Measurements from ENCODE around the gene LDB2.

Gene LDB2

DNA sequence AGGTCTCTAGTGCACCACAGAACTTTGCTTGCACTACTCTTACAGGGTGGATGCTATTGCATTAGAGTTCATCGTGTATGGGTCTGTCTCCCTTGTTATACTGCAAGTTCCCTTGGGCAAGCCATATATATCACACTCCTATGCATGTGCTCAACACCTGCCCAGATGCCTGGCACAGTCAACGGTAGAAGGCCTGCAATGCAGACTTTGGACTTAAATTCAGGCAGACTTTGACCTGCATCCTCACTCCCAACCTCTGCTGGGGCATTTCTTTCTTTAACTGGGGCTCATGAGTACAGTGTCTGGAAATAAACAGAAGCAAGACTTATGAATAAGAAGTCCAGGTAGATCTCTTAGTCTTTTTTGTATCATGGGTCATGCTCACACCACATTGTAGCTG lies 148.2 kb downstream of the LDB2 start:
- DNase-seq, result no peak

DNA sequence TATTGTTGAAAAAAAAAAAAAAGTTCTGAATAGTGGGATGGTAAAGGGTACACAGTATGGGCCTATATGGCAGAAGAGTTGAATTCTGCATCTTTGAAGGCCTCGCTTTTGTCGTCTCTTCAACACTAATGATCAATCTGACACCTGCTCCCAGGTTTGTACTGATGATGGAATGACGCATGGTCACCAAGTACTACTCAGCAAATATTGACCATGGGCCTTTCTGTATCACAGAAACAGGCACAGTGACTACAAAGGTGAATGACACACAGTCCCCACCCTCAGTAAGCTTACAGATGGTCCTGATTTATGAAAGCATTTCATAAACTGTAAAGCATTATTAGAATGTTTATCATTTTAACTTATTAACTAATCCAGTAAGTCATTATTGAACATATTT lies 152.6 kb downstream of the LDB2 start:
- no peak for DNase-seq

DNA sequence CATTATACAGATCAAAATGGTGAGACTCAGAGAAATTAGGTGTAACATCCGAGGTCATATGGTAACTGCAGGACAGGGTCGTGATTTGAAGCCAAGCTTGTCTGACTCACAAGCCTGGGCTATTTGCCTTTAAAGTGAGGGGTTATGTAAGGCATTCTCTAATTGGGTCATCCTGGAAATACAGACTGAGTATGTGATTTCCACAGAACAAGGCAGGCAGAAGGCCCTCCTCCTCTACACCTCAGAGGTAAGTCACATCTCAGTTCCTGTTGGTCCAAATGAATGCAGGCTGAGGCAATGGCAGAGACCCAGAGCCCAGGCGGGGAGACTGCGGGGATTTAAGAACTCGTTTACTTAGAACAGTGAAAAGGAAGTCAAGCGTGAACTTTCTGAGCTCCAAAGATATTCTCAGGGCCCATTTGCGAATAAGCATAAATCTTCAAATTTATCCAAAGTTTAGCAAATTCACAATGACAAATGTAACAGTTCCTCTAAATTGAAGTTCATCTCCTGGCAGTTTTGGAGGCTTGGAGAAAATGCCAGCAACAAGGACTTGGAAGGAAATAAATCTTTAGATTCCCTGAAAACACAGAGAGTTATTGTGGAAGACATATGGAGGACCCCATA lies 153.3 kb downstream of the LDB2 start:
- peak; percentile 69 for DNase-seq

DNA sequence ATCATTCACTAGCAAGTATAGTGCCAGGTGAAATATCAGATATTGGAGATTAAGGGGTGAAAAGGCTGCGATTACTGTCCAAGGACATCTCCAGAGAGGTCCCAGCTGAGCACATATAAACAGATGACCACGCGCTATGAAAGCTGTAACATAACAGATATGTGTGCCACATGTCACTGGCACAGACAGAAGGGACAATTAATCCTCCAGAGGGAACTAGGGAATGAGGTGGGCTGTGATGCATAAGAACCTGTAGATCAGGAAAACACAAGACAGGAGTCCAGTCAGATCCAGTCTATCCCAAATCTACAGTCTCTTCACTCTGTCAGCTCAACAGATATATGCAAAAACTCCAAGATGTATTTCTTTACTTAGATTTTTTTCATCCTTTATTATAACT lies 157.2 kb downstream of the LDB2 start:
- DNase-seq, result no peak

DNA sequence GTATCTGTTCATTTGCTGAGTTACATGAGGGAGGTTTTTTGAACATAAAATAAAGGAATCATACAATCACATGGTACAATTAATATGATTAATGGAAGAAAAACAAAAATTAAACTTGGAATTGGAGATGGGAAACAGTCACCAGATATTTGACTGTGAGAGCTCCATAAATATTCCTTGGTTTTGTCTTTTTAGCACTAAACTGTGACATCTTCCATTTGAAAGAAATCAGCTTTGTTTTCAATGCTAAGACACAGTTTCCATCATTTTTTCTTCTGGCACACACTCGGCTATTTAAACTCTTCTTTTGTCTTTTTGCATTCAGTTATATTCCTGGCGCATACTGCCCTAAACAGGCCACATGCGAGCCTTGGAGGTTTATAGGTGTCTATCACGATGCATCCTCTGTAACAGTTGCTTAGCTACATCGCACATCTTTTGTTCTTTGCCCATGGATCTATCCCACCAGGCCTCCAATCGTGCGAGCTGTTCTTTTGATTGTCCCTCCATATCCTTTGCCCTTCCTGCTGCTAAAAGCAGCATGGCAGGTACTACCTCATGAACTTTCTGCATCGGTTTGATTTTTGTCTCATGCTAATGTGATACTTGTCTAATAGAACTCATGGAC lies 158.3 kb downstream of the LDB2 start:
- DNase-seq, result no peak

DNA sequence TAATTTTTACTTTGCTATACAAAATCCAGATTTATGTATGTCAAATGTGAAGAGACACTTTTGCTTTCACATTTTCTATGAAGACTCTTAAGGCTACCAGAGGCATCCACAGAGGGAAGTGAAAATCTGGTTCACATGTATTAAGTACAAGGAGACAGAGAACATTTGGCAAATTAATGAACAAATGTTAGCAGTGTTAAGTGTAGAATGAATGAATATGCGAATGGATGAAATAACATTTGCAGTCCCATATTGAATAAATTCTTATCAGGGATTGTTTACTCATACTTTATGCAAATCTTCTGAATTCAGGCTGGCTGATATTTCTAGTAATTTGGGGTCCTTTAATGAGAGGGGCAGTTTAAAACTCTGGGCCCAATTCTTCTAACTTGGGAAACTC lies 159.9 kb downstream of the LDB2 start:
- no peak for DNase-seq

DNA sequence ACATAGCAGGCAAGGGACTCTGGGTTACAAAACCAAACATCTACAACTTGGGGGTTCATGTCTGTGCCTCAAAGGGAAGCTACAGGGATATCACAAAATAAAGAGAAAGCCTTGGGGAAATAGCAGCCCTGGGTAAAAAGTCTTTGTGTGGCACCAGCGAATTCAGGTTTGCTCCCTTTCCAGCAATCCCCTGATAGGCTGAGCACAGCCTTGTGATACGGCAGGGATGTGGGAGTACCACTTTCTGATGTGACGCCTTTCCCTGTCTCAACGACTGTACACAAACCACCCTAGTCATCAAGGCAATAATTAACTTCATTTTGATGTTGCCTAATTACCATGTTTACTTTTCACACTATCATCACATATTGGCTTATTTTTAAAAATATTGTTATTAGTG lies 164.9 kb downstream of the LDB2 start:
- DNase-seq, result no peak

DNA sequence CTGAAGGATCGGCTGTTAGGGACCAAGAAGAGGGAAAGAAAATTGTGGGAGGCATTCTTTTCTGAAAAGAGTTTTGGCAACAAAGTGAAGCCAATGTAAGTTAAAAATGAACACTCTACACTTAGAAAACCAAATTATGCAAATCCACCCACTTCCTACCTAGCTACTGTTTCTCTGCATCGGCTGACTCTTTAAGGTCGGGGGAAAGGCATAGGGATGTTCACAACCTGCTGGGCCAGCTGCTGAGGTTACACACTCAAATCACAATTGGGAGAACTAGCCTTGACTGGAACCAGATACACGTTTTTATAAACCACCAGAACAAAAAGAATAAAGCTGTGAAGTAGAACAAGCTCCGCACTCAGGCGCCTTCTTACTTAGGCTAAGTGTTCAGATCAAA lies 165.7 kb downstream of the LDB2 start:
- no peak for DNase-seq

DNA sequence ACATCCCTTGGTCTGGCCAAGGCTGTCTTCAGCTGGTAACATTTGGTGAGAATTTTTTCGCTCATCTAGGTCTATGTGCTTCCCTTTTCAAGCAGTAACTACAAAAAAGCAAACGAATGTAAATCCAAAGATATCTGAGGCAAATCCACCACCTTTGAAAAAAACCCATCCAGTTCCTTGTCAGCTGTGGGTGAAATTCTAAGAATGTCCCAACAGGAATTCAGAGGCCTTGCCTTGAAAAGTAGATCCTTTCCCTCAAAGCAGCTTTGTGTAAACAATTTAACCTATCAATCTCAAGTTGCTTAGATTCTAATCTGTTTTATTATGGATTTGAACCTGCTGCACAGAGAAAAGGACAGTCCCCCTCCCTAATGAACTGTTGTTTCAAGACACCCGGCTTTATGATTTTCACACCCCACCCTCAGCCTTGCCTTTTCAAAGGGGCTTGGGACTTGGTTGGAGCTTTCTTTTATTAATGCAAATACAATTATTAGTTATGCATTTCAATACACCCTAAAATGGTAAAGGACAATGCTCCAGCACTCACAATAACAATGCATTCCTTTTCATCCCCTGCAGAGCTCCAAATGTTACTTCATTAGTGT lies 166.6 kb downstream of the LDB2 start:
- DNase-seq, result no peak

DNA sequence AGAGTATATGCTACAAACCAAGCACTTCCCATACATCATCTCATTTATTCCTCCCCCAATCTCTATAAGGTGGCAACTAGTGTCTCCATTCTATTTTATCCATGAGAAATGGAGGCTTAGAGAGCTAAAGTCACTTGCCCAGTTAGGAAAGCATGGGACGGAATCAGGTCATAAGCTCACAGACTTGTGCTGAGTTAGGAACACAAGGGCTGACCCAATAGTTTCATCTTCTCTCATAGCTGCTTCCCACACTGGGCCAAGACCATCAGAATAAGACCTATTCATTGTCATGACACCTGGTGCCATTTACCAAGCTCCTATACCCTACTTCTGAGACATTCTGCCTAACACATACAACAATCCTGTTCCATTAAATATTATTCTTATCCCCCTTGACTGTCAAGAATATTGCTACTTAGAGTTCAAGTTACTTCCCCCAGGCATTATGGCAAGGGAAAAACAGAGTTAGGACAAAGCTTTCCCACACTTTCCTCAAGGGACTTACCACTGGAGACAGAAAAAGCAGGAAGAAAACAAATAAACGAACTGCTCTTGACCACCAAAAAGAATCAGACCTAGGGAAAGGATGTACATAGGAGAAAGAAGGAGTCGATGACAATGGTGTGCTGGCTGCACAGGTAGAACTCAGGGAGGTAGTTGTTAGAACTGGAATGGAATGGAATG lies 167.8 kb downstream of the LDB2 start:
- no peak for DNase-seq

DNA sequence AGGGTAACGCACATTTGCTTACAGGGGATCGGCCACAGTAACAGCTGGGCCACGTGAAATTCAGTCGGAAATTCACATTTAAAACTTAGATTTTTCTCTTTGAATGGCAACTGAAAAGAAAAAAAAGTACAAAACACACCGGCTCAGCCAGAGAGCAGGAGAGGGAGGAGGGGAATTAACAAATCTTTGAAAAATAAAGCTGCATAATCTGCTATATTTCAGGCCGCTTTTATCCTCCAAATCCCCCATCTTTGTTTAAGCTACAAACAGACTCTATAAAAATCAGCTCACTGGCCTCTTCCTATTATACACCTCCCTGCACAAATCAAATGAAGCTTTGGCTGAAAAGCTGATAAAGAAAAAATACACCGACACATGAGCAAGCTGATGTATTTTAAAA lies 169.1 kb downstream of the LDB2 start:
- DNase-seq, result no peak

DNA sequence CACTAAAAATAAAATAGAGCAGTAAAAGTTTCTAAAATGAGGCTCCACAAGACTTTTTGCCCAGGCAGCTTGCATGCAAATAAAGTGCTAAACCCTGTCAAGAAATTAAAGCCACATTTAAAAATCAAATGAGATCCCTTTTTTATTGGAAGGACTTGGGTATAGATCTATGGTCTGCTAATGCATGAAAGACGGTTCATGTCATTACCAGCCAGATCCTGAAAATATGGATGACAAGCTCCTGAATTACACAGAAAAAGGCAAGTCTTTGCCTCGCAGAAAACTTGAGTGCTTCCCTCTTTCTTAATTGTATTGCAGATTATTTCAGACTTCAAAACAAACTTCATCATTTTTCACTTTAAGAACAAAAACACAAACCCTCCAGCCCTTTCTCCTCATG lies 169.6 kb downstream of the LDB2 start:
- DNase-seq, result no peak

DNA sequence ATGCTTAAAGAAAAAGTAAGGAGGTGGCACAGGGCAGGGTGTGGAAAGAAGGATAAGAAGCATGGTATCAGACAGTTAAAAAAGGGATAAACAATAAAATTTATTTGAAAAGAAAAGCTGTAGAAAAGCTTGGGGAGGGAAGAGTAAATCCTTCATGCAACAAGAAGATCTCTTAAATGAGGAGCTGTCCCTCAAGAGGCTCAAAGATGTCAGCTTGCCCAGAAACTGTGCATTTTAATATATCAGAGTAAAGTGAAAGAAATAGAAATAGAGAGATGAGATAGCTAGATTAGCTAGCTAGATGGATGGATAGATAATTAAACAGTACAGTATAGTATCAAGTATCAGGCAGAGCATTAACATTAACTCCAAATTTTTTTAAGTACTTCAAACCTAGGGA lies 170.3 kb downstream of the LDB2 start:
- DNase-seq, result no peak

DNA sequence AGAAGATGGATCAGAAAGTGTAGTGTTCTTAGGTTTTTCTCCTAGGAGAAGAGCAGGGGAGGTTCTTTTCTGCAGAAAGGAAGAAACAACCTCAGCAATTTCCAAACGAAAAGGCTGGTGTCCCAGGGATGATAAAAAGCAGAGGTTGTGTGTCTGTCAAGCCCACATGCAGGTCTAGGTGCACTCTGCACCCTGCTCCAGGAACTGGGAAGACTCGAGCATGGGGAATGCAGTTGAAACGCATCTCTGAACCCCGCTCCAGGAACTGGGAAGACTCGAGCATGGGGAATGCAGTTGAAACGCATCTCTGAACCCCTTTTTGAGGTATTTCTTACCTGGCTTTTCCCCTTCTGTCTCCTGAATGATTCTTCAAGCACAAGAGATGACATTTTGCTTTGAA lies 171.2 kb downstream of the LDB2 start:
- no peak for DNase-seq

DNA sequence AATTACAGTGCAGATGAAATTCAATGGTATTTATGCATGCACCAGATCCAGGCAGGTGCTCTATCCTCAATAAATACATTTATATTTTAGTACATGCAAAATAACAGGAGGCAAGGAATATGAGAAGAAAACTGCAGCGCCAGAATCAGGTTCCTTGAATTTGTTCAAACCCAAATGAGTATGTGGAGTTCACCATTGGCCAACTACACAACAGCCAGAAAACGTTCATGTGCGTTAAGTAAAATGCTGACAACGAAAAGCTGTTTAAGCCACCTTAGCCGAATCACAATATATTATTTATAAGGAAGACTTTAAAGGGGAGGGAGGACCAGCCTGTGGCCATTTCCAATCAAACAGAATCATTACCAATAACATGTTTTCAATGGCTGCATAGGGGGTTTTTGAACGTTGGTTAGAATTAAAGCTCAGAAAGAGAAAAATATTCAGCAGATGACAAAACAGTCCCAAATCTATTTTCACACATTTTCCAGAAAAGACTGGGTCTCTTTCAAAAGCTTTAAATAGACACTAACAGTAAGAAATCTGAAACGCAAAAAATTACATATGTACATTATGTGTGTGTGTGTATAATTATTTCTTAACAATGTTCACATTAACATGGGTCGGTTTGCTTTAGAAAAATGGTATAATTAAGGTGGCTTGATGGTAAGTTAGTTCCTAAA lies 171.9 kb downstream of the LDB2 start:
- no peak for DNase-seq

DNA sequence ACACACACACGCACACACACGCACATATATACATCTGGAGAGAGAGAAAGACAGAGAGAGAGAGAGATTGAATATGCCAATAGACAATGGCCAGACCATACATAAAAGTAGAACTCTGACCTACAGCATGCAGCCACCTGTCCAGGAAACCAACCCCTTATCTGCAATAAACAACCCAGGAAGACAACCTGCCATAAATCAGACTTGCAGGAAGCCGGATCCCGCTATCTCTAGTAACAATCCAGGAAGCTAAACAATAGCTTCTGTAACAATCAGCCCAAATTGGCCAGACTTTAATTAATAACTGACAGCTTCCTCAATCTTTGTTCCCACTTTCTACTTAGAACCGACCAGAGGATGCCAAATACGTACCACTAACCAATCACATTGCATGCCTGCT lies 173.2 kb downstream of the LDB2 start:
- no peak for DNase-seq

DNA sequence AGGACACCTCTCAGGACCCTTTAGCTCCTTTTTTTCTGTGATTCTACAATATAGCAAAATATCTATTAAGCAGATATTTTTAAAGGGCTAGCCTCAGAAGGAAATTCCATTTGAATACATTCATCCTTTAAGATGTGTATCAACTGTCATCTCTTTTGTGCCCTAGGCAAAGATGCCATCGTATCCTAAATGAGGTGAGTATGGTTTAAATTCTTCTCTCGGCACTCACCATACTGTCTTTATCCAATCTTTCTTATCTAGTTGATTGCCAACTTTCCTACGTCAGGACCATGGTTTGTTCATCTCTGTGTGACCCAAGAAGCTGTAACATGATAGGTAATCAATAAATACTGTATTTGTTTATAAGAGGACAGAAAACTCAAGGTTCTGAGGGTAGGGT lies 176.0 kb downstream of the LDB2 start:
- no peak for DNase-seq

DNA sequence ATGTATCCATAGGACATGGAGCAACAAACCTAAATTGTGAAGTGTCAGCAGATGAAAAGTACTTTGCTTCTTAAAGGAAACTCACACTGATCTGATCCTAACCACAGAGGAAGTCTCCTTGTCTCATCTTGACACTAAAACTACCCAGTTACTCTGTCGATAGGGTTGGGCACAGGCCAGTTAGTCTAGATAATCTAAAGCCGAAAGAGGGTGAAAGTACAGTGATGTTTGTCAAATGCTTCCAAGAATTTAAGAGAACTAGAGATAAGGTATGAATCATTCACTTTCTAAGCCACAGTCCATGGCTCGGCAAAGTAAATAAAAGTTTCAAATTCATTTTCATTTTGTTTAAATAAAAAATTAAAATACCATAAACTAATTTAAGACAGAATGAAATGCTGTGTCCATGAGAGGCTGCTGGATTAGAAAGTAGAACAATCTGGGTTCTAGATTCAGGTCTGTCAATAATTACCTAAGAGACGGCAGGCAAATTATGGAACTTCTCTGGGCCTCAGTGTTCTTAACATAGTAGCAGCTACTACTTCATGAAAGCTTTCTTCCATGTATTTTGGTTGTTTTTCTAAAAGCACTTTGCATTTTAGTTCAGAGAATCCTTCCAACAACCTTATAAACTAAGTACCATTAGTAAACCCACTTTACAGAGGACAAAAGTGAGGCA lies 176.7 kb downstream of the LDB2 start:
- peak; percentile 79 for DNase-seq

DNA sequence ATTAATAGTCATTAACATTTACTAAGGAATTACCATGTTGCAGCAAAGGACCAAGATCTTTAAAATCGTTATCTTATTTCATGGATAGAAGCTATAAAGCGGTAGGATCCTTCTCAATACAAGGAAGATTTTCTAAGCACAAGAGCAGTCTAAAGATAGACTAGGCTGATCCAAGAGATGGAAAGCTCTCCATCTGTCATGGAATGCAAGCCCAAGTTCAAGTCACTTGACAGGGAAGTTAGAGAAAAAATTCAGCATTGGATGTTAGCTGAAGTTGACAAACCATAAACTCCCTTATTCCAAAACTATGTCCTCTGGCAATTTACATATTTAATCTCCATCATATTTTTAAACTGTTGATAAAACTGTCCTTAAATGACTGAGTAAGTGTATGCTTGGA lies 177.7 kb downstream of the LDB2 start:
- DNase-seq, result no peak

DNA sequence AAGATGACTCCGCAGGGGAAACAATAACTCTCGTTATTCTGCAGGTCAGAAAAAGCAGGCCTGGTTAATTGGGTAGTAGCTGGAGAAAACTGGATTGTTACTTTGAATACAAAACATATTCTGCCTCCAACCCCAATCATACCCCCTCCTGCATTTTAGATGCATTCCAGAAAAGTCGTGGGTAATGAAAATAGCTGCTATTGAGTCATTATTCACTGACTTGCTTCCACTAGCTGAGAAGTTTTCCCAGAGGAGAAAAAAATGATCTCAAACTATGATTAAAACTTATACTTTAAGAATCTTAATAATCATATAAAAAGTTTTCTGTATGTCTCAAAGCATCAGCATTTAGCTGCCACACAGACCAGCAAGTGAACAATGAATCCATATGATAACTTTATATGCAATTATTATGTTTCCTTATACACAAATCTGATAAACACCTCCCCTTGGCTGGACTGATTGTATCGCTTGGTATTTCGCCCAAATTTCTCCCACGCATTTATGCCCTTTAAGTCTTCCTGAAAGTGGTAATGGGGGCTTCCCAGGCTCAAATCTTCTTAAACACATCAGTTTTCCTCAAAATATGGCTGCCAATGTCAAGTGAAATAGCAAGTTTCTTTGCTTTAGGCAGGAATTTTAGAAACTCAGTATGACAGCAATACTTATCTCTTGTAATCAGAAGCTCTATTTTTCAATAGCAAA lies 181.0 kb downstream of the LDB2 start:
- DNase-seq, result peak; percentile 71

DNA sequence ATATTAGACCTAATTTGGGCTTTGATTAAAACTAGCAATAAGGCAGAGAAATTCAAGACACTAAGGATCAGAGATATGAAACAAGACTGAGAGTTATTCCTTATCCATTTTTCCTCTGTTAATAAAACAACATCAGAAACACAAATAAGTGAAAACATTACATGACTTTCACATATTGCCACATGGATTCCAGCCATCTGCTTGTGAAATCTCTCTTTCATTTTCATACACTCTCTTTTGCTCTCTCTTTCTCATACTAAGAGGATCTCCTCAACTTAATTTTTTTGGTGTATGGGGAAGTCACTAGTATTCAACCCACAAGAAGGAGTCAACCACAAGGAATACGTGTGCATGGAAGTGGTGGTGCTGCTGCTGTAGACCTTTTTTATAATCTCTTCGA lies 183.0 kb downstream of the LDB2 start:
- DNase-seq, result no peak

DNA sequence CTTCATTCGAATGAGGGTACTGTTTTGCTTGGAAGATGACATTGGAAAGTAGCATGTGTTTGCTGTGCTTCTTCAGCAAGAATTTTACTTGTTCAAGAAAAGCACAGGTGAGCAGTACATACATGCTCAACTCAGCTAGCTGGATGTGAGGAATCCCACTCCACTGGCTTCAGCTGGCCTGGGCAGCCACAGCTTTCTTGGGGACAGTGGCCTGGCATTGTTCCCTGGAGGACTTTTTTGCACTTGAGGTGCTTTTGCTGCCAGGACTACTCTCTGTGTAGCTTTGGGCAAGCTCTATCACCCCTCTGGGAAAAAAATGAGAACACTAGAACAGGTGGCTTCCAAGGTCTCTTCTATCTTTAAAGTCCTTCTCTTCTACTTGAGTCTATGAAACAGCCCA lies 184.3 kb downstream of the LDB2 start:
- no peak for DNase-seq

Data from fibroblast of skin of right biceps (primary cell).